ENCODE measurements around the gene MYF6.

Gene MYF6

GRCh38 chr12:80747800-80748199, 40.4 kb downstream of the MYF6 start:
- no peaks in the 10 kb centered on the region for H3K4me1 ChIP-seq
- no peak overlapping the region for H3K4me3 ChIP-seq
- H3K27me3 ChIP-seq = no peaks in the 10 kb centered on the region
- H3K36me3 ChIP-seq = no peaks in the 10 kb centered on the region
- H3K27ac ChIP-seq = no peak overlapping the region
- no peaks in the 10 kb centered on the region for H3K9me3 ChIP-seq
- DNase-seq = no peak
- no peak for TF ChIP-seq CTCF (IDR thresholded peaks at IDR 0.05)
- intact Hi-C loops (cut with DNase I; ENCODE audit: low total_unique reads) = no loop called here

- intact Hi-C loops (cut with DNase I; ENCODE audit: low total_unique reads) = no loop called here
- Histone ChIP-seq H3K27ac (no peak overlapping the region), H3K9me3 (no peaks in the 10 kb centered on the region), H3K27me3 (no peaks in the 10 kb centered on the region), H3K4me3 (no peak overlapping the region), H3K4me1 (no peaks in the 10 kb centered on the region), H3K36me3 (no peaks in the 10 kb centered on the region)
- TF ChIP-seq CTCF (IDR thresholded peaks at IDR 0.05) = no peak
- DNase-seq = no peak
These were observed 42.0 kb downstream of the MYF6 start for GRCh38 chr12:80749456-80749855.

GRCh38 chr12:80752464-80752863, 45.0 kb downstream of the MYF6 start:
- H3K4me3 ChIP-seq = no peak overlapping the region
- no peak overlapping the region for H3K27ac ChIP-seq
- H3K27me3 ChIP-seq = no peaks in the 10 kb centered on the region
- no peak for TF ChIP-seq CTCF (IDR thresholded peaks at IDR 0.05)
- H3K36me3 ChIP-seq = no peaks in the 10 kb centered on the region
- intact Hi-C loops (cut with DNase I; ENCODE audit: low total_unique reads) = no loop called here
- H3K9me3 ChIP-seq = no peaks in the 10 kb centered on the region
- H3K4me1 ChIP-seq = no peaks in the 10 kb centered on the region
- no peak for DNase-seq

- intact Hi-C loops (cut with DNase I; ENCODE audit: low total_unique reads) = no loop called here
These were observed 46.8 kb downstream of the MYF6 start for GRCh38 chr12:80754274-80754673.

GRCh38 chr12:80756875-80757274, 49.4 kb downstream of the MYF6 start:
- no peak for DNase-seq
- H3K27ac ChIP-seq = no peak overlapping the region
- no peak overlapping the region for H3K4me3 ChIP-seq
- no peak for TF ChIP-seq CTCF (IDR thresholded peaks at IDR 0.05)
- no peaks in the 10 kb centered on the region for H3K27me3 ChIP-seq
- no peaks in the 10 kb centered on the region for H3K36me3 ChIP-seq
- intact Hi-C loops (cut with DNase I; ENCODE audit: low total_unique reads) = no loop called here
- no peaks in the 10 kb centered on the region for H3K4me1 ChIP-seq
- no peaks in the 10 kb centered on the region for H3K9me3 ChIP-seq

More at GRCh38 chr12:80754274-80754673, 46.8 kb downstream of the MYF6 start:
- TF ChIP-seq CTCF (IDR thresholded peaks at IDR 0.05) = no peak
- H3K36me3 ChIP-seq = no peaks in the 10 kb centered on the region
- no peaks in the 10 kb centered on the region for H3K27me3 ChIP-seq
- no peaks in the 10 kb centered on the region for H3K4me1 ChIP-seq
- H3K27ac ChIP-seq = no peak overlapping the region
- H3K9me3 ChIP-seq = no peaks in the 10 kb centered on the region
- no peak for DNase-seq
- no peak overlapping the region for H3K4me3 ChIP-seq

All from tibial artery (tissue), 4 donors.